Measurements from ENCODE around the gene FOXD3. TPM values are rescaled to one million over a fixed set of nuclear protein-coding genes. Genes with fewer than 3 reads are reported as not detected.

FOXD3 gene
- total RNA-seq, 1 donor from 2014 or later: 0.26 TPM

GRCh38 chr1:63327417-63328054 is 5.2 kb downstream of the FOXD3 start:
- Mint-ChIP-seq H3K27me3 (ENCODE audit: unreplicated experiment) (peaks cover 32% of the 10 kb centered on the region), H3K36me3 (ENCODE audit: low read depth, unreplicated experiment) (peaks cover 4% of the 10 kb centered on the region), H3K9me3 (ENCODE audit: unreplicated experiment) (no peaks in the 10 kb centered on the region), H3K27ac (ENCODE audit: unreplicated experiment) (no peak overlapping the region), H3K4me1 (ENCODE audit: unreplicated experiment) (peaks cover 24% of the 10 kb centered on the region), H3K4me3 (ENCODE audit: unreplicated experiment) (peak overlapping the region; percentile 45)
- DNase-seq (ENCODE audit: low spot score): peak; percentile 83
- TF ChIP-seq CTCF (IDR thresholded peaks at IDR 0.05; ENCODE audit: unreplicated experiment): peak; percentile 90

DNA sequence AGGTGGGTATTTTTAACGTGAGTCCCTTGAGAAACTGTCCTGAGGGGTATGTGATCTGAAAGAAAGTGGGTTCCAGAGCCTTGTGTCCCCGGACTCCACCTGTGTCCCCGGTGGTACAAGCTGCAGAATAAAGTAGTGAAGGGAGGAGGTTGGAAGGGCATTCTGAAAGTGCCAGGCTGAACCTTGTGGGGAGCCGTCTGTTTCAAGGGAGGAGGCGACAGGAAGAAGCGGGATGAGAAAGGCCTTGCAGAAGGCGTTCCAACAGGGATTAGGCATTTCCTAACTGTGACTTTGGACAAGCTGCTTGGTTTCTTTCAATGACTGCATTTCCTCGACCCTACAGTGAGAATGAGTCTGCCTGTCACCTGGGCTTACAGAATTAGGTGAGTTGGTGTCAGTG is 5.8 kb downstream of the FOXD3 start:
- H3K36me3 Mint-ChIP-seq (ENCODE audit: low read depth, unreplicated experiment): peaks cover 4% of the 10 kb centered on the region
- no peak for TF ChIP-seq CTCF (IDR thresholded peaks at IDR 0.05; ENCODE audit: unreplicated experiment)
- DNase-seq (ENCODE audit: low spot score): no peak
- H3K4me1 Mint-ChIP-seq (ENCODE audit: unreplicated experiment): peaks cover 24% of the 10 kb centered on the region
- no peak overlapping the region for H3K27ac Mint-ChIP-seq (ENCODE audit: unreplicated experiment)
- peaks cover 32% of the 10 kb centered on the region for H3K27me3 Mint-ChIP-seq (ENCODE audit: unreplicated experiment)
- peak overlapping the region; percentile 45 for H3K4me3 Mint-ChIP-seq (ENCODE audit: unreplicated experiment)
- H3K9me3 Mint-ChIP-seq (ENCODE audit: unreplicated experiment): no peaks in the 10 kb centered on the region

- no peak overlapping the region for H3K4me3 Mint-ChIP-seq (ENCODE audit: unreplicated experiment)
- H3K27me3 Mint-ChIP-seq (ENCODE audit: unreplicated experiment): peaks cover 32% of the 10 kb centered on the region
- no peak for TF ChIP-seq CTCF (IDR thresholded peaks at IDR 0.05; ENCODE audit: unreplicated experiment)
- no peaks in the 10 kb centered on the region for H3K9me3 Mint-ChIP-seq (ENCODE audit: unreplicated experiment)
- H3K36me3 Mint-ChIP-seq (ENCODE audit: low read depth, unreplicated experiment): peaks cover 4% of the 10 kb centered on the region
- peaks cover 24% of the 10 kb centered on the region for H3K4me1 Mint-ChIP-seq (ENCODE audit: unreplicated experiment)
- DNase-seq (ENCODE audit: low spot score): no peak
- no peak overlapping the region for H3K27ac Mint-ChIP-seq (ENCODE audit: unreplicated experiment)
Observed at GRCh38 chr1:63328781-63329180, 6.4 kb downstream of the FOXD3 start.

- H3K27me3 Mint-ChIP-seq (ENCODE audit: unreplicated experiment): peaks cover 28% of the 10 kb centered on the region
- TF ChIP-seq CTCF (IDR thresholded peaks at IDR 0.05; ENCODE audit: unreplicated experiment): no peak
Observed at GRCh38 chr1:63329621-63330330, 7.4 kb downstream of the FOXD3 start.

DNA sequence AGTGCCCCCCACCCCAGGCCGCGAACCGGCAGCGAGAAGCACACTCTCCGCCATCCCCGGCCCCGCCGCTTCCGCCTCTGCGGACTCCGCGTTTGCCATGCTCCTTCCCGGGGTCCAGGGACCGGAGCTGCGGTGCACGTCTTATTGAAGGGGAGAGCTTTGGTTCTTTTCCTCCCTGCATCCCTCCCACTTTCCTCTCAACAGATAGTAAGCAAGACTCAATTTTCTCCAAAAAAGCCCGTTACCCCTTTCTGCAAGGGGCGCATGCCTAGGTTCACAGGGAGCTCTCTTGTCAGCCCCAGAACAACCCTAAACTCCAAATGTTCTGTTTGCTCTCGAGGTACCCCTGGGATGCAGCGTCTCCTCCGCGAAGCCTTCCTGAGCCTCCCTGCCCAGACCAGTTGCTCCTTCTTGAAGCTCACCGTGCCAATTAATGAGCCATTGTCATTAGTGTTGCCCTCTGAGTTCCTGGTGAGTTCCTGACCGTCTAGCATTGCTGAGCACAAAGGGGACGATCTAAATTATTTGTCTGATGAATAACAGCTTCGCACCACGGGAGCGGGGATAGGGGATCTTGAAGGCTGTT is 8.1 kb downstream of the FOXD3 start:
- H3K27ac Mint-ChIP-seq (ENCODE audit: unreplicated experiment): no peak overlapping the region
- H3K27me3 Mint-ChIP-seq (ENCODE audit: unreplicated experiment): peaks cover 28% of the 10 kb centered on the region
- no peaks in the 10 kb centered on the region for H3K9me3 Mint-ChIP-seq (ENCODE audit: unreplicated experiment)
- peak; percentile 25 for DNase-seq (ENCODE audit: low spot score)
- peak overlapping the region; percentile 79 for H3K4me3 Mint-ChIP-seq (ENCODE audit: unreplicated experiment)
- TF ChIP-seq CTCF (IDR thresholded peaks at IDR 0.05; ENCODE audit: unreplicated experiment): no peak
- peaks cover 4% of the 10 kb centered on the region for H3K36me3 Mint-ChIP-seq (ENCODE audit: low read depth, unreplicated experiment)
- H3K4me1 Mint-ChIP-seq (ENCODE audit: unreplicated experiment): peaks cover 21% of the 10 kb centered on the region

More at GRCh38 chr1:63329621-63330330, 7.4 kb downstream of the FOXD3 start:
- peak overlapping the region; percentile 76 for H3K4me3 Mint-ChIP-seq (ENCODE audit: unreplicated experiment)
- peaks cover 4% of the 10 kb centered on the region for H3K36me3 Mint-ChIP-seq (ENCODE audit: low read depth, unreplicated experiment)
- peaks cover 21% of the 10 kb centered on the region for H3K4me1 Mint-ChIP-seq (ENCODE audit: unreplicated experiment)
- H3K27ac Mint-ChIP-seq (ENCODE audit: unreplicated experiment): no peak overlapping the region
- H3K9me3 Mint-ChIP-seq (ENCODE audit: unreplicated experiment): no peaks in the 10 kb centered on the region
- DNase-seq (ENCODE audit: low spot score): no peak

Measured in endothelial cell (in vitro differentiated cells).